ENCODE measurements around the gene IRAK4.
A peak's percentile ranks its signal among the peaks of the same experiment; 100 is the strongest.
"Not testable (repeated sequence)": the region's sequence is repeated elsewhere in the genome, so short reads cannot be mapped to it uniquely, and the experiment has no call there.

Gene IRAK4

GRCh38 chr12:43750814-43751213, 7.9 kb upstream of the IRAK4 start:
- no peaks in the 10 kb centered on the region for H3K4me1 ChIP-seq
- H3K79me2 ChIP-seq, result no peaks in the 10 kb centered on the region
- H3K4me3 ChIP-seq (ENCODE audit: low read depth, low read length), result no peak overlapping the region
- H3K27ac ChIP-seq, result no peak overlapping the region
- H3K36me3 ChIP-seq (ENCODE audit: control insufficient read depth, insufficient read depth, low read length), result no peaks in the 10 kb centered on the region
- TF ChIP-seq CTCF (IDR thresholded peaks at IDR 0.05), result no peak
- no peak overlapping the region for H3K4me2 ChIP-seq (ENCODE audit: low read length)
- H3K9ac ChIP-seq, result no peak overlapping the region
- H3K9me3 ChIP-seq (ENCODE audit: control insufficient read depth, low read length), result no peaks in the 10 kb centered on the region
- H3K27me3 ChIP-seq (ENCODE audit: control insufficient read depth, insufficient read depth, low read length), result no peaks in the 10 kb centered on the region
- no peak overlapping the region for H2AFZ ChIP-seq

- not testable (repeated sequence) for H3K4me2 ChIP-seq (ENCODE audit: low read length); H3K4me1 ChIP-seq; H3K36me3 ChIP-seq (ENCODE audit: control insufficient read depth, insufficient read depth, low read length); H2AFZ ChIP-seq; H3K4me3 ChIP-seq (ENCODE audit: low read depth, low read length); H3K27me3 ChIP-seq (ENCODE audit: control insufficient read depth, insufficient read depth, low read length); H3K9me3 ChIP-seq (ENCODE audit: control insufficient read depth, low read length); H3K27ac ChIP-seq; H3K9ac ChIP-seq; H3K79me2 ChIP-seq
These were observed 7.4 kb upstream of the IRAK4 start for GRCh38 chr12:43751360-43751759.

- Histone ChIP-seq H3K4me3 (ENCODE audit: low read depth, low read length) (no peak overlapping the region), H3K27ac (no peak overlapping the region)
These were observed 4.7 kb upstream of the IRAK4 start for GRCh38 chr12:43754015-43754414.

GRCh38 chr12:43758247-43758727, 464 bp upstream of the IRAK4 start:
- TF ChIP-seq CTCF (IDR thresholded peaks at IDR 0.05), result no peak
- H3K4me3 ChIP-seq (ENCODE audit: low read depth, low read length), result peak overlapping the region; percentile 94
- H3K27ac ChIP-seq, result peak overlapping the region; percentile 95
- H3K36me3 ChIP-seq (ENCODE audit: control insufficient read depth, insufficient read depth, low read length), result no peaks in the 10 kb centered on the region
- peaks cover 5% of the 10 kb centered on the region for H3K79me2 ChIP-seq
- H3K27me3 ChIP-seq (ENCODE audit: control insufficient read depth, insufficient read depth, low read length), result no peaks in the 10 kb centered on the region
- no peak overlapping the region for H3K9ac ChIP-seq
- H3K4me2 ChIP-seq (ENCODE audit: low read length), result peak overlapping the region; percentile 80
- peaks cover 5% of the 10 kb centered on the region for H3K4me1 ChIP-seq
- H2AFZ ChIP-seq, result peak overlapping the region; percentile 96
- no peaks in the 10 kb centered on the region for H3K9me3 ChIP-seq (ENCODE audit: control insufficient read depth, low read length)

More at GRCh38 chr12:43754015-43754414, 4.7 kb upstream of the IRAK4 start:
- Histone ChIP-seq H2AFZ (no peak overlapping the region), H3K4me2 (ENCODE audit: low read length) (no peak overlapping the region), H3K79me2 (no peaks in the 10 kb centered on the region), H3K9me3 (ENCODE audit: control insufficient read depth, low read length) (no peaks in the 10 kb centered on the region), H3K4me1 (no peaks in the 10 kb centered on the region), H3K9ac (no peak overlapping the region), H3K27me3 (ENCODE audit: control insufficient read depth, insufficient read depth, low read length) (no peaks in the 10 kb centered on the region), H3K36me3 (ENCODE audit: control insufficient read depth, insufficient read depth, low read length) (no peaks in the 10 kb centered on the region)
- no peak for TF ChIP-seq CTCF (IDR thresholded peaks at IDR 0.05)

GRCh38 chr12:43760396-43760795, 1.6 kb downstream of the IRAK4 start:
- Histone ChIP-seq H3K9ac (no peak overlapping the region), H3K27me3 (ENCODE audit: control insufficient read depth, insufficient read depth, low read length) (no peaks in the 10 kb centered on the region), H3K9me3 (ENCODE audit: control insufficient read depth, low read length) (no peaks in the 10 kb centered on the region), H3K4me2 (ENCODE audit: low read length) (no peak overlapping the region), H3K36me3 (ENCODE audit: control insufficient read depth, insufficient read depth, low read length) (no peaks in the 10 kb centered on the region), H3K27ac (no peak overlapping the region), H3K4me3 (ENCODE audit: low read depth, low read length) (no peak overlapping the region), H3K4me1 (peaks cover 5% of the 10 kb centered on the region), H2AFZ (no peak overlapping the region), H3K79me2 (peaks cover 5% of the 10 kb centered on the region)
- TF ChIP-seq CTCF (IDR thresholded peaks at IDR 0.05), result no peak
